ENCODE measurements around the gene GATAD2A. TPM values are rescaled to one million over a fixed set of nuclear protein-coding genes. Genes with fewer than 3 reads are reported as not detected.

GATAD2A gene
- total RNA-seq, 1 experiment from 2014 or later = 189 TPM

DNA sequence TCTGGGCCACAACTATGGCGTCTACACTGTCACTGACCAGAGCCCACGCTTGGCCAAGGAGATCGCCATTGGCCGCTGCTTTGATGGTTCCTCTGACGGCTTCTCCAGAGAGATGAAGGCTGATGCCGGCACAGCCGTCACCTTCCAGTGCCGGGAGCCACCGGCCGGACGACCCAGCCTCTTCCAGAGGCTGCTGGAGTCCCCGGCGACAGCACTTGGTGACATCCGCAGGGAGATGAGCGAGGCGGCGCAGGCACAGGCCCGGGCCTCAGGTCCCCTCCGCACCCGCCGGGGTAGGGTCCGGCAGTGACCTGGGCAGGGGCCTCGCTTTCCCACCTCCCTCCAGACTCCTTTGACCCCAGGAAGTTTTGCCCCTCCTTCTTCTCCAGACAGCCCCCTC lies 140.2 kb downstream of the GATAD2A start:
- H4K8ac ChIP-seq (replicated peaks; ENCODE audit: insufficient read length, low read depth, low read length) = no peak overlapping the region
- no peak overlapping the region for H2BK5ac ChIP-seq (ENCODE audit: insufficient read length, low read length)
- H2BK120ac ChIP-seq (ENCODE audit: low read depth, low read length, poor library complexity, severe bottlenecking) = no peak overlapping the region
- TF ChIP-seq, protein P1, sequence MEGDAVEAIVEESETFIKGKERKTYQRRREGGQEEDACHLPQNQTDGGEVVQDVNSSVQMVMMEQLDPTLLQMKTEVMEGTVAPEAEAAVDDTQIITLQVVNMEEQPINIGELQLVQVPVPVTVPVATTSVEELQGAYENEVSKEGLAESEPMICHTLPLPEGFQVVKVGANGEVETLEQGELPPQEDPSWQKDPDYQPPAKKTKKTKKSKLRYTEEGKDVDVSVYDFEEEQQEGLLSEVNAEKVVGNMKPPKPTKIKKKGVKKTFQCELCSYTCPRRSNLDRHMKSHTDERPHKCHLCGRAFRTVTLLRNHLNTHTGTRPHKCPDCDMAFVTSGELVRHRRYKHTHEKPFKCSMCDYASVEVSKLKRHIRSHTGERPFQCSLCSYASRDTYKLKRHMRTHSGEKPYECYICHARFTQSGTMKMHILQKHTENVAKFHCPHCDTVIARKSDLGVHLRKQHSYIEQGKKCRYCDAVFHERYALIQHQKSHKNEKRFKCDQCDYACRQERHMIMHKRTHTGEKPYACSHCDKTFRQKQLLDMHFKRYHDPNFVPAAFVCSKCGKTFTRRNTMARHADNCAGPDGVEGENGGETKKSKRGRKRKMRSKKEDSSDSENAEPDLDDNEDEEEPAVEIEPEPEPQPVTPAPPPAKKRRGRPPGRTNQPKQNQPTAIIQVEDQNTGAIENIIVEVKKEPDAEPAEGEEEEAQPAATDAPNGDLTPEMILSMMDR (conservative IDR thresholded peaks at IDR 0.05) = no peak
- no peak overlapping the region for H3K18ac ChIP-seq (ENCODE audit: insufficient read length, low read depth, low read length)
- no peaks in the 10 kb centered on the region for H3K4me1 ChIP-seq (ENCODE audit: insufficient read depth, low read length)
- H4K91ac ChIP-seq (ENCODE audit: insufficient read length, low read depth, low read length) = no peak overlapping the region
- Mint-ChIP-seq H3K4me3 (no peak overlapping the region), H3K4me1 (peaks cover 2 to 15% of the 10 kb centered on the region in 2 experiments; a peak in 2 of 4 replicates), H3K9me3 (no peaks in the 10 kb centered on the region), H3K36me3 (ENCODE audit: insufficient read depth in 1 of 3, low read depth in 3 of 3) (peaks cover 2 to 4% (median 2%) of the 10 kb centered on the region in 3 experiments; a peak in 4 of 7 replicates), H3K27me3 (ENCODE audit: low read depth) (peaks cover 5% of the 10 kb centered on the region), H3K27ac (peak overlapping the region in 1 of 3 experiments; percentile 65; a peak in 1 of 7 replicates)
- no peak for DNase-seq
- H2AFZ ChIP-seq (ENCODE audit: low read length) = no peak overlapping the region
- H3K56ac ChIP-seq (ENCODE audit: insufficient read length, low read depth, low read length) = no peak overlapping the region
- H4K5ac ChIP-seq (ENCODE audit: insufficient read length, low read depth, low read length) = no peak overlapping the region
- H3K79me2 ChIP-seq (ENCODE audit: insufficient read depth, low read length) = no peaks in the 10 kb centered on the region
- no peak overlapping the region for H3K4me2 ChIP-seq (ENCODE audit: insufficient read depth, insufficient read length, low read length)
- H4K20me1 ChIP-seq (ENCODE audit: control insufficient read depth, insufficient read depth, insufficient read length) = no peaks in the 10 kb centered on the region
- no peak overlapping the region for H3T11ph ChIP-seq (ENCODE audit: low read length)
- no peak overlapping the region for H2BK15ac ChIP-seq (ENCODE audit: low read depth, low read length)
- WGBS (ENCODE audit: extremely low coverage, insufficient read length, low lambda C conversion rate) = no CpG with 5 or more reads among the region's 23 CpGs
- H3K23me2 ChIP-seq (ENCODE audit: insufficient read length, low read depth, low read length, poor library complexity, severe bottlenecking) = peaks cover 3% of the 10 kb centered on the region
- H2BK12ac ChIP-seq (ENCODE audit: insufficient read length, low read depth, low read length) = no peak overlapping the region
- no peak overlapping the region for H3K4ac ChIP-seq (ENCODE audit: low read depth, low read length)
- H3K79me1 ChIP-seq (ENCODE audit: insufficient read depth, low read depth, low read length, poor library complexity, severe bottlenecking) = no peaks in the 10 kb centered on the region
- H3K9ac ChIP-seq (ENCODE audit: extremely low read depth, insufficient read length, low read length) = no peak overlapping the region
- no peaks in the 10 kb centered on the region for H3K27me3 ChIP-seq (ENCODE audit: insufficient read depth, low read length)
- no peak overlapping the region for H2BK20ac ChIP-seq (ENCODE audit: low read depth, low read length, poor library complexity, severe bottlenecking)
- H3K23ac ChIP-seq (ENCODE audit: insufficient read length, low read depth, low read length) = no peak overlapping the region
- H3K27ac ChIP-seq (ENCODE audit: insufficient read length, low read depth, low read length) = no peak overlapping the region
- no peak overlapping the region for H2AK5ac ChIP-seq (ENCODE audit: insufficient read length, low read length)
- no peaks in the 10 kb centered on the region for H3K9me3 ChIP-seq (ENCODE audit: control insufficient read depth, low read depth, low read length)
- H3K14ac ChIP-seq (ENCODE audit: insufficient read depth, low read length) = no peak overlapping the region
